ENCODE data around the gene PIP5K1C.

- no peak for TF ChIP-seq SREBF2 (IDR thresholded peaks at IDR 0.05)
- TF ChIP-seq CTCF (IDR thresholded peaks at IDR 0.05) = no peak
- no peak for TF ChIP-seq HOXA7 (CRISPR knock-in tag; IDR thresholded peaks at IDR 0.05)
- no peak for TF ChIP-seq MAFK (IDR thresholded peaks at IDR 0.05; ENCODE audit: partially characterized antibody)
- TF ChIP-seq CHD4 (IDR thresholded peaks at IDR 0.05; ENCODE audit: borderline replicate concordance) = no peak
- TF ChIP-seq PBX3 (IDR thresholded peaks at IDR 0.05) = no peak
- no peak for TF ChIP-seq KDM5A (IDR thresholded peaks at IDR 0.05)
- TF ChIP-seq POLR2A (IDR thresholded peaks at IDR 0.05; ENCODE audit: low read length) = no peak
- no peak for TF ChIP-seq TP53 (CRISPR knock-in tag; IDR thresholded peaks at IDR 0.05)
- no peak for TF ChIP-seq RFX5 (IDR thresholded peaks at IDR 0.05)
- TF ChIP-seq ESRRA (IDR thresholded peaks at IDR 0.05; ENCODE audit: borderline replicate concordance, low read length) = no peak
These were observed 8.9 kb downstream of the PIP5K1C start for GRCh38 chr19:3691372-3691716.

All from A549 (cell line).